Mucosa of rectum (tissue), 2 donors: ENCODE measurements around the gene BAIAP2.
"Not testable (repeated sequence)": the region's sequence is repeated elsewhere in the genome, so short reads cannot be mapped to it uniquely, and the experiment has no call there.

Experiments
- H3K27ac ChIP-seq, 2 donors: one replicate each; pipeline ENCODE4 v1.7.0; 2013; ENCODE audit warnings: inconsistent platforms in 2 of 2, low read depth in 2 of 2, low read length in 2 of 2
- H3K27me3 ChIP-seq, 2 donors: one replicate each; pipeline ENCODE4 v1.7.0; 2013; ENCODE audit warnings: low read length in 2 of 2; ENCODE audit not compliant: control insufficient read depth in 2 of 2, insufficient read depth in 2 of 2
- H3K36me3 ChIP-seq, 2 donors: one replicate each; pipeline ENCODE4 v1.7.0; 2013; ENCODE audit warnings: low read length in 2 of 2; ENCODE audit not compliant: control insufficient read depth in 2 of 2, insufficient read depth in 2 of 2
- H3K4me1 ChIP-seq, 2 donors: one replicate each; pipeline ENCODE4 v1.7.0; 2013; ENCODE audit warnings: low read length in 2 of 2, mild to moderate bottlenecking in 1 of 2; ENCODE audit not compliant: control insufficient read depth in 2 of 2, insufficient read depth in 2 of 2
- H3K4me3 ChIP-seq, 2 donors: one replicate each; pipeline ENCODE4 v1.7.0; 2013; ENCODE audit warnings: low read length in 2 of 2
- H3K9ac ChIP-seq, 2 donors: one replicate each; pipeline ENCODE4 v1.7.0; 2013; ENCODE audit warnings: low read length in 2 of 2, low read depth in 1 of 2, mild to moderate bottlenecking in 1 of 2
- H3K9me3 ChIP-seq, 2 donors: one replicate each; pipeline ENCODE4 v1.7.0; 2013; ENCODE audit warnings: low read length in 2 of 2; ENCODE audit not compliant: control insufficient read depth in 2 of 2
- donor health status: healthy.
- donor health status: Normal muscosa, but diverticular disease.

The BAIAP2 gene

DNA sequence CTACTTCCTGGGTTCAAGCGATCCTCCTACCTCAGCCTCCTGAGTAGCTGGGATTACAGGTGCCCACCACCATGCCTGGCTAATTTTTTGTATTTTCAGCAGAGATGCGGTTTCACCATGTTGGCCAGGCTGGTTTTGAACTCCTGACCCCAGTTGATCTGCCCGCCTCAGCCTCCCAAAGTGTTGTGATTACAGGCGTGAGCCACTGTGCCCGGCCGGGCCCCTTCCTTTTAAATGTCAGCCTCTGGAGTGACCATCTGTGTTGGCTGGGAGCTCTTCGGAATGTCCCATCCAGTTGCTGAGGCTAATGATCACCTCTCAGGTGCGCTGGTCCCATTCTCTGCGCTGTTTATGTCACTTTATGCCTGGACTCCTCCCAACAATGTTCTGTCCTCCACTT, 4.6 kb upstream of the BAIAP2 start:
- H3K9ac ChIP-seq: peak overlapping the region in 1 of 2 donors; percentile 59
- peaks cover 21 to 31% of the 10 kb centered on the region in 2 donors for H3K4me1 ChIP-seq
- not testable (repeated sequence) for H3K36me3 ChIP-seq, H3K9me3 ChIP-seq, H3K27ac ChIP-seq
- peaks cover 15 to 16% of the 10 kb centered on the region in 2 donors for H3K27me3 ChIP-seq
- H3K4me3 ChIP-seq: peak overlapping the region in 1 of 2 donors; percentile 52

DNA sequence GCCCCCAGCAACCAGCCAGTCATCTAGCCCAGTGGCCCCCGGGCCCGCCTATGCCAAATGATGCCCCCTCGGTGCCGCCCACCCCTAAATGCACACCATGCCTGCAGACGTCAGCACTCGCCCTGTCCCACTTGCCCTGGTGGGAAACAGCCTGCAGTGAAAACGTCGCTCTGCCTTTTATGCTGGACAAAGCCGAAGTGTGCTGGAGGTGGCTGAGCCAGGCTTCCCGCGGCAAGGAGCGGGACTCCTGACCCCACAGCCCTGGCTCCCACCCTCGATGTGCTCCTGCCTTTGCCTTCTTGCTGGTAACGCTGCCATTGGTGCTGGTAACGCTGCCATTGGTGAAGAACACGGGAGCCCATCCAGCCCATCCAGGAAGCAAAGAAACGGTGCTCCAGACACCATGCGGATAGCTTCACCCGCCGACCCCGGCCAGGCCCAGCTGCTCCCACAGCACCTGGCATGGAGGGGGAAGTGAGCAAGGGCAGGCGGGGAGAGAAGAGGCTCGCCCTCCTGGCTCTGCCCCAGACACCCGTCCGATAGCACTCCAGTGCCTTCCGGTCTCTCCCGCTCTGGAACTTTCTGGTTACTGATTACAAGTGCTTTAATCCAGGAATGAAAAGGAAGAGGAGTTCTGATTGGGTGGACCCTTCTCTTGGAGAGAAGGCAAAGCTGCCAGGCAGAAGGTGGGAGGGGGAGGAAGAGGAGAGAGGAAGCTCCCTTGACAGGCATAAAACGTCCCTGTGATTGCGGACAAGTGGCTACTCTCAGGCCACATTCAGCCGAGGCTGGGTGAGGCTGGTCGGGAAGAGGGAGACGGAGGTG, 4.0 kb upstream of the BAIAP2 start:
- H3K27ac ChIP-seq: peak overlapping the region; percentile 58 to 84
- peaks cover 0 to 2% of the 10 kb centered on the region in 2 donors for H3K36me3 ChIP-seq
- peak overlapping the region; percentile 28 to 59 for H3K9ac ChIP-seq
- H3K27me3 ChIP-seq: peaks cover 15 to 16% of the 10 kb centered on the region in 2 donors
- peak overlapping the region; percentile 39 to 52 for H3K4me3 ChIP-seq
- no peaks in the 10 kb centered on the region for H3K9me3 ChIP-seq
- H3K4me1 ChIP-seq: peaks cover 25 to 34% of the 10 kb centered on the region in 2 donors

DNA sequence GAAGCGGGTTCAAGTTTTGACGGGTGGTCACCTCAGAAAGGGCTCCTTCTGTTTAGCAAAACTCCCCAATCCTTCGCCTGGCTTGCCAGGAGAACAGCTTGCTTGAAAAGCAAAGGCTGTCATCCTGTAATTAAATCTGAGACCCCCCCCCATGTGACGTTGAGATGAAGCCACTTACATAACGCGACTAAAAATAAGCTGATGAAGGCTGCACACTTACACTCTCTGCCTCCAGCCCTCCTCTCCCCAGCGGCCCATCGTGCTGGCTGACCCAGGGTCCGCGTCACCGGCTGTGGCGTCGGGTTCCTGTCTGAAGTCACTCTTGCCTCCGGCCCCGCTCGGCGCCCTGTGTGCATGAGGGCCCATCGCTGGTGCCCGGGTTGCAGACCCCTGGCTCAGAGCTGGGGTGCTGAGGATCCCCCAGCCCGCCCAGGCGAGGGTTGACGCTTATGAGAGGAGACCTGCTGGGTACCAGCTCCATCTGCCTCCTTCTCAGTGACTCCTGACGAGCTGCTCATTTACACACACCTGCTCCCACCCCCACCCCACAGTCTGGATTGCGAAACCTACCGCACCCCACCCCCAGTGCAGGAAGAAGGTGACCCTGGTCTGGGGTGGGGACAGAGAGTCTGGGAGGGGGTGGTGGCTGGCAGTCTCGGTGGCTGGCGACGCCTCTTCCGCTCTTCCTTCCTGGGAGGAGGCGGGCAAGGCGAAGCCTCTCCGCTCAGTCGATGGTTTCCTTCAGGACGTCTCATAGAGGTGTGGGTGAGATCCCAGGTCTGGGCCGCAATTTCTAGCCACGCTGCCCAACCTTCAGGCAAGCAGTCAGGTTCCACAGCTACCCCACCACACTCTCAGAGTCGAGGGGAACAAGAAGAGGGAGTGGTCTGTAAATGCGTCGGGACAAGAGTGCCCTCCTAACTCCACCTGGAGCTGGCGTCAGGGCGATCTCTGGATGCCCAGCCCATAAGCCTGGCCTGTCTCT, 3.1 kb upstream of the BAIAP2 start:
- Histone ChIP-seq H3K27me3 (peaks cover 8 to 11% of the 10 kb centered on the region in 2 donors), H3K9me3 (no peaks in the 10 kb centered on the region), H3K4me1 (peaks cover 29 to 34% of the 10 kb centered on the region in 2 donors), H3K36me3 (peaks cover 0 to 2% of the 10 kb centered on the region in 2 donors), H3K4me3 (peak overlapping the region; percentile 39 to 52), H3K9ac (peak overlapping the region; percentile 28 to 59), H3K27ac (peak overlapping the region; percentile 34 to 84)

DNA sequence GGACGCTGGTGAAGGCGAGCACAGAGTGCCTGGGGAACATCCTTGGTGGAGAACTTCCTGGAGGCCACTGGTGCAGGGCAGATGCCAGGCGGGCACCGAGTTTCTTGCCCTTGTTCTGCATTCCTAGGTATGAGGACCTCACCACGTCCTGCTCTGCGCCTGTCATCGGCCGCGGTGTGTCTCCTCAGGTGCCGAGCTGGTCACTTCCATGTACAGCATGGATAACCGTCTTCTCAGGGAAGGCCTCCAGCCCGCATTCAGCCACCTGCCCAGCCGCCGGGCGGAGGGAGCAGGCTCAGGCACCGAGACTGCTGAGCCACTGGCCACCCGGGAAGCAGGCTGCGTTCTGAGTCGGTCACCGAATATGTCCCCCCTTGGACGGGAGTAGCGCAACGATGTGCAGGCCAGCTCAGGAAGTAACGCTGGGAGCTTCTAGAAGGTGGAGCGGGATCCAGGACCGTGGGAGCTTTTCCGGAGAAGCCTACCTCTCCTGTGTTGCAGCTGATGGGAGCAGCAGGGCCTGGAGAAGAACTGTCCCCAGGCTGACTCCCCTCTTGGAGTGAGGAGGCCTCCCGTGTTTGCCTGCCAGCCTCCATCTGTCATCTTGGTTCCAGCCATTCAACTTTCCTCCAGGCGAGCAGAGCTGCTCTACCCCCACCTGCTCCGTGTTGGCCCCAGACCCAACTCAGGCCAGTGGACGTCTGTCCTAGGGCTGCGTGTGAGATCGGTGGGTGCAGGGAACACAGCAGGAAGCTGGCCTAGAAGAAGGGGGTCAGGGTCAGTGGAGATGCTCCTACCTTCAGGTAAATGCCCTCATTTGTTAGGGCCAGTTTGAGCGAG, 2.1 kb upstream of the BAIAP2 start:
- Histone ChIP-seq H3K9ac (peak overlapping the region in 1 of 2 donors; percentile 72), H3K9me3 (no peaks in the 10 kb centered on the region), H3K36me3 (peaks cover 0 to 2% of the 10 kb centered on the region in 2 donors), H3K4me3 (no peak overlapping the region), H3K27ac (peak overlapping the region in 1 of 2 donors; percentile 29), H3K4me1 (peaks cover 29 to 41% of the 10 kb centered on the region in 2 donors), H3K27me3 (peaks cover 6 to 8% of the 10 kb centered on the region in 2 donors)

DNA sequence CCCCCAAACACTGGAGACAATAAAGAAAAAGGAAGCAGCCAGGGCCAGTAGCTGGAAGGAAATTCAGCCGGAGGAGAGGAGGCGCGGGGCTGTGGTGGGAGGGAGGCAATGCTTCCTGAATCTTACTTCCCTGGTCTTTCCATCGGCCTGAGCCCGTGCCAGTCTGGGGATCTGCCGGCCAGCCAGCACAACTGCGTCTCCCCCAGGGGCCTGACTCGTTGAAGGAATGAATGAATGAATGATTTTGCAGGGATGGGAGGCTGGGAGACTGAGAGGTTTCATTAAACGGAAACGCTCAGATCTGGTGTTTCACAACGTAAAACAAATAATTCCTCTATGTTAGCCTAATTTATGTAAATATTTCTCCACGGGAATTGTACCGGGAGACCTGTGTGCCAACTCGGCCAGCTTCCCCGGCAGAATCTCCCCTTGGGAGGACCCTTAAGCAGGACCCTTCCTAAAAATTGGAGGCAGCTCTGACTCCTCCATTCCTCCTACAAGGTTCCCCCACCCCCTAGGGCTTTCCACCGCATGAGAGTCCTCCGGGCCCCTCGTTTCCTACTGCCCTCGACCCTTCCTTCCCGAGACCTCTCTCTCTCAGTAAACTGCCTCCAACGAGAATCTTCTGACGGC, 1.3 kb upstream of the BAIAP2 start:
- H3K4me1 ChIP-seq: peaks cover 29 to 38% of the 10 kb centered on the region in 2 donors

GRCh38 chr17:81034168-81034777, 678 bp upstream of the BAIAP2 start:
- peak overlapping the region; percentile 54 to 80 for H3K4me3 ChIP-seq
- H3K9me3 ChIP-seq: no peaks in the 10 kb centered on the region
- peak overlapping the region; percentile 66 to 72 for H3K9ac ChIP-seq
- H3K27ac ChIP-seq: peak overlapping the region in 1 of 2 donors; percentile 23
- H3K27me3 ChIP-seq: no peaks in the 10 kb centered on the region
- peaks cover 32 to 38% of the 10 kb centered on the region in 2 donors for H3K4me1 ChIP-seq
- H3K36me3 ChIP-seq: peaks cover 0 to 2% of the 10 kb centered on the region in 2 donors

More for the DNA sequence above, 1.3 kb upstream of the BAIAP2 start:
- Histone ChIP-seq H3K9me3 (no peaks in the 10 kb centered on the region), H3K4me3 (peak overlapping the region; percentile 54 to 80), H3K27me3 (peaks cover 0 to 2% of the 10 kb centered on the region in 2 donors), H3K27ac (peak overlapping the region in 1 of 2 donors; percentile 23), H3K9ac (peak overlapping the region; percentile 66 to 72), H3K36me3 (peaks cover 0 to 2% of the 10 kb centered on the region in 2 donors)

DNA sequence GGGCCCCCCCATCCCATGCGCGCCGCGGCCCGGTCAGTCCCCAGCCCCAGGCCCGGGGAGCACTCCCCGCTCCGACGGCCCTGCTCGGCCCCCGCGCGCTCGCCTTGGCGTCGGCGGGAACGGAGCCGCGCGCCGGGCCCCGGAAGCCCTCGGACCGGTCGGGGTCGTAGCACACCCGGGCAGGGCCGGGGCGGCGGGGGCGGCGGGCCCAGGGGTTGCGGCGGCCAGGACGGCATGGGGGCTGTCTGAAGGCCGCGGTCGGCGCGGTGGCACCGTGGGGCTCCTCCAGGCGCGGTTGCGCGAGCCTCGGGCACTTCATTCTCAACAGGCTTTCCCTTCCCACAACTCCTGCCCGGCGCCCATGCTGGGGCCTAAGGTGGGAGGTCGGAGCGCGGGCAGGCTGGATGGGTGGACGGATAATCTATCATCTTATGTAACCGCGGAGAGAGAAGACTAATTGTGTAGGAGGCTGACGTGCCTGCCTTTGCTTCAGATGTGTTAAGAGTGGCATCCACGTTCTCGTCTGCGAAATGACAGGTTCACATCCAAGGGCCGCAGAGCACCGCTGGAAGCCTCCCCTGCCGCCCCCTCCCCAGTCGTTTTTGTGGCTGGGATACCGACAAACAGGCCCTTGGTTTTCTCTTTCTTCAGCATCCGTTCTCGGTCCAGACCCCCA, 708 bp downstream of the BAIAP2 start:
- Histone ChIP-seq H3K27me3 (no peaks in the 10 kb centered on the region), H3K9me3 (no peaks in the 10 kb centered on the region), H3K9ac (peak overlapping the region; percentile 32 to 67), H3K4me3 (peak overlapping the region; percentile 49 to 78), H3K27ac (no peak overlapping the region), H3K36me3 (peaks cover 0 to 2% of the 10 kb centered on the region in 2 donors), H3K4me1 (peaks cover 36 to 46% of the 10 kb centered on the region in 2 donors)

DNA sequence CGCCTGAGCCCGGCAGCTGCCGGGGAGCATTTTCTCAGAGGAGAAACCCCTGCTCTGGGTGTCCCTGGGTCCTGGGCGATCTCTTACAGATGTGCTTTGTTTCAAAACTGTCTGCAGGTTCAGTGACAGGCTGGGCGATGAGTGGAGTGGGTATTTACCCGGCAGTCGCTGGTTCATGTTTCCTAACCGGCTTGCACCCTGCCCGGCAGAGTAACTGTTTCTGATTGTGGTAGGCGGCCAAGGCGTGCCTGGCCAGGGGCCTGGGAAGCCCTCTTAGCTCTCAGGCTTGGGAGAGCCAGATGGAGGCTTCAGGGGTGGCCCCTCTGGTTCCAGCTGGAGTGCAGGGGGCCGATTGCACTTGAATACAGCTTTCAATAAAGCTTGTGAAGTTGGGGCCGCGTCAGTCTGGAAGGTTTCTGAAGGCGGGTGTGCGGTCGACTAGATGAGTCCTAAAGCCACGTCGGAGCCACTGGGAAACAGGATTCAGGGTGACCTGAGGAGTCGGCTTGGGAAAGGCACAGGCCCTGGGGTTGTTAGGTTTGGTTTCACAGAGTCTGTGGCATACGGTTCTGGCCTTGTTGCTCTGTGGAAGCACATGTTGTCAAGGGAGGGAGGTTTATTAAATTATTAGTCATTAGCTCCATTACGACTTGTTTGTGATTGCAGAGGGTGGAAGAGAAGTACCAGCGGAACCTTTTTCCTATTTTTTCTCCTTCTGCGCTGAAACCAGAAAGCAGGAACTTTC, 1.4 kb downstream of the BAIAP2 start:
- Histone ChIP-seq H3K4me3 (peak overlapping the region; percentile 49 to 78), H3K27ac (peak overlapping the region in 1 of 2 donors; percentile 5), H3K36me3 (peaks cover 0 to 2% of the 10 kb centered on the region in 2 donors), H3K4me1 (peaks cover 35 to 40% of the 10 kb centered on the region in 2 donors), H3K27me3 (no peaks in the 10 kb centered on the region), H3K9ac (peak overlapping the region; percentile 9 to 67), H3K9me3 (no peaks in the 10 kb centered on the region)
